IPS-NIHi7 (cell line): Measurements from ENCODE around the gene RALGPS1.
"Not testable (repeated sequence)": the region's sequence is repeated elsewhere in the genome, so short reads cannot be mapped to it uniquely, and the experiment has no call there.

Experiments used
- DNase-seq: peaks from one replicate; pipeline ENCODE4 v3.0.0; 2012; ENCODE audit warnings: mixed read lengths; ENCODE audit errors: extremely low spot score

The RALGPS1 gene

GRCh38 chr9:127136081-127136879 is 221.7 kb downstream of the RALGPS1 start:
- no peak for DNase-seq

- DNase-seq, result no peak
Measured at GRCh38 chr9:127136880-127137639, 222.5 kb downstream of the RALGPS1 start.

GRCh38 chr9:127137640-127138360 is 223.2 kb downstream of the RALGPS1 start:
- no peak for DNase-seq

GRCh38 chr9:127138444-127138843 is 223.9 kb downstream of the RALGPS1 start:
- DNase-seq, result no peak

- no peak for DNase-seq
Measured at GRCh38 chr9:127139071-127139731, 224.6 kb downstream of the RALGPS1 start.

GRCh38 chr9:127139775-127140174 is 225.2 kb downstream of the RALGPS1 start:
- no peak for DNase-seq

- DNase-seq, result no peak
Measured at GRCh38 chr9:127140181-127140580, 225.6 kb downstream of the RALGPS1 start.

GRCh38 chr9:127140842-127141675 is 226.5 kb downstream of the RALGPS1 start:
- DNase-seq, result no peak

- no peak for DNase-seq
Measured at GRCh38 chr9:127142291-127142690, 227.7 kb downstream of the RALGPS1 start.

GRCh38 chr9:127142931-127143464 is 228.4 kb downstream of the RALGPS1 start:
- DNase-seq, result no peak

- no peak for DNase-seq
Measured at GRCh38 chr9:127143920-127144465, 229.4 kb downstream of the RALGPS1 start.

GRCh38 chr9:127144670-127145445 is 230.3 kb downstream of the RALGPS1 start:
- DNase-seq, result no peak

GRCh38 chr9:127146841-127147240 is 232.3 kb downstream of the RALGPS1 start:
- DNase-seq, result not testable (repeated sequence)

GRCh38 chr9:127147251-127147650 is 232.7 kb downstream of the RALGPS1 start:
- DNase-seq, result no peak

- DNase-seq, result no peak
Measured at GRCh38 chr9:127148014-127148413, 233.4 kb downstream of the RALGPS1 start.

GRCh38 chr9:127149010-127149409 is 234.4 kb downstream of the RALGPS1 start:
- no peak for DNase-seq

GRCh38 chr9:127149463-127150390 is 235.1 kb downstream of the RALGPS1 start:
- no peak for DNase-seq

GRCh38 chr9:127153501-127153900 is 238.9 kb downstream of the RALGPS1 start:
- DNase-seq, result no peak
